ENCODE results near the gene PCNX3.

Gene PCNX3

GRCh38 chr11:65641297-65642013, 25.9 kb downstream of the PCNX3 start:
- no peak for DNase-seq

DNA sequence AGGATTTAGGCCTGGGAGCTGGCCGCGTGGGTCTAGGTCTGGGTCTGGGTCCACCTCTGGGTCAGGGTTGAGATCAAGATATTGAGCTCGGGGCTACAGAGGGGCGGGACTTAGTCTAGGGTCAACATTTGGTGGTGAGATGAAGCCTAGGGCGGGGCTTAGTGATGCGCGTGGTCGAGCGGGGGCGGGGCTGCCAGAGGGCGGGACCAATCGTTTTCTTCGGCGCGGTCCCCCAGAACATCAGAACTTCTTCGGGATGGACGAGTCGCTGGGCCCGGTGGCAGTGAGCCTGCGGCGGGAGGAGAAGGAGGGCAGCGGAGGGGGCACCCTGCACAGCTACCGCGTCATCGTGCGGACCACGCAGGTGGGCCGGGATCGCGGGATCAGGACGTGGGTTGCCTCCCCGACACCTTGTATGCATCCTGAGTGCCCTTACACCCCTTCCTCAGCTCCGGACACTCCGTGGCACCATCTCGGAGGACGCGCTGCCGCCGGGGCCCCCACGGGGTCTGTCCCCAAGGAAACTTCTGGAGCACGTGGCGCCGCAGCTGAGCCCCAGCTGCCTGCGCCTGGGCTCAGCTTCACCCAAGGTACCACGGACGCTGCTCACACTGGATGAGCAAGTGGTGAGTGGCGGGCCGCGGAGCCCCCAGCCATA, 26.6 kb downstream of the PCNX3 start:
- DNase-seq: no peak

- no peak for DNase-seq
These were observed 28.4 kb downstream of the PCNX3 start for GRCh38 chr11:65643971-65644370.

DNA sequence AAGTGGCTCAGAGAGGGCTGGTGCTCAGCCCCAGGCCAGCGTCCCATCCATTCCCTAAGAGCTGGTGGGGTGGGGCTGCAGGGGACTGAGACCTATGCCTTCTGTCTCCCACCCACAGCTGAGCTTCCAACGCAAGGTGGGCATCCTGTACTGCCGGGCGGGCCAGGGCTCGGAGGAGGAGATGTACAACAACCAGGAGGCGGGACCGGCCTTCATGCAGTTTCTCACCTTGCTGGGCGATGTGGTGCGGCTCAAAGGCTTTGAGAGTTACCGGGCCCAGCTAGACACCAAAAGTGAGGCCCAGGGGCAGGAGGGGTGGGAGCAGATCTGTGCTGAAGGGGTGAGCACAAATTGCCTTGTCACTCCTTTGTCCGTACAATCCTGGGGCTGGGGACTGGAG, 29.3 kb downstream of the PCNX3 start:
- DNase-seq: no peak

- no peak for DNase-seq
These were observed 30.1 kb downstream of the PCNX3 start for GRCh38 chr11:65645710-65646109.

- no peak for DNase-seq
These were observed 30.8 kb downstream of the PCNX3 start for GRCh38 chr11:65646288-65646957.

- peak; percentile 22 for DNase-seq
These were observed 31.6 kb downstream of the PCNX3 start for GRCh38 chr11:65646958-65647701.

GRCh38 chr11:65648997-65649493, 33.5 kb downstream of the PCNX3 start:
- DNase-seq: no peak

DNA sequence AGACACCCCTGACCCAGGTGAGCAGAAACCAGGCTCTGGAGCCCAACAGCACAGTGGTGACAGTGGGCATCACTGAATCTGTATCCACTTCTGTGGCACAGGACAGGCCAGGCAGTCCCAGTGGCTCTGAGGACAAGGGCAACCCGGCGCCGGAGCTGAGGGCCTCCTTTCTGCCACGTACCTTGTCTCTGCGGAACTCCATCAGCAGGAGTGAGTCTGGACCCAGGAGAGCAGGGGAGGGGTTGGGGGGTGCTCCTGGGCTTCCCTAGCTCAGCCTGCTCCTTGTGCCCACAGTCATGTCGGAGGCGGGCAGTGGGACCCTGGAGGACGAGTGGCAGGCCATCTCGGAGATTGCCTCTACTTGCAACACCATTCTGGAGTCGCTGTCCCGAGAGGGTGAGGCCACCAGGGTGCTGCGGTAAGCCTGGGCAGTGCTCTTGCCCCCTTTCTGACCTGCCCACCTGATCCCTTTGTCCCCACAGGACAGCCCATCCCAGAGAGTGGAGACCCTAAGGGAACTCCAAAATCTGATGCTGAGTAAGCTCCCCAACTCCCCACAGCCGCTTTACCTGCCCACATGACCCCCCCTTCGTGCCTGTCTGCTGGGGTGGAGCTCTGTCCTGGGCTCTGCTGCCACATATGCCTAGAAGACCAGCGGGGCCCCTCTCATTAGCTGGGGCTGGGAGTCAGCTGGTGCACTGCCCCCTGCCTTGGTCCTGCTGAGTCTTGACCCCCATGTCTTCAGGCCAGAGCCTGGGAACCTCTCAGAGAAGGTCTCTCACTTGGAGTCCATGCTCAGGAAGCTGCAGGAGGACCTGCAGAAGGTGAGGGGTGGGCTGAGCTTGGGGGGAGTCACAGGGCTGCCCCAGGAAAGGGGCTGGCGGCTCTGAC, 34.3 kb downstream of the PCNX3 start:
- DNase-seq: no peak

GRCh38 chr11:65650547-65651338, 35.2 kb downstream of the PCNX3 start:
- no peak for DNase-seq

DNA sequence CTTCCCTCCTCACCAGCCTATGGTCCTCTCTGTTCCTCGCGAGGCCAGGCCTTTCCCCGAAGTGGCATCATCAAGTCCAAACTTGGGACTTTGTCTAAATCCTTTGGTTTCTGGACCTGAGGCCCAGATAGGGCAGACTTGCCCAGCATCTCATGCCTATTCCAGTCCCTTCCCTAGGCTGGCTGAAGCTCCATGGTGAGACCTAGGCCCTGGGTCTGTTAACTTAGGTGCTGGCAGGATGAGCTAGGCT, 35.7 kb downstream of the PCNX3 start:
- no peak for DNase-seq

DNA sequence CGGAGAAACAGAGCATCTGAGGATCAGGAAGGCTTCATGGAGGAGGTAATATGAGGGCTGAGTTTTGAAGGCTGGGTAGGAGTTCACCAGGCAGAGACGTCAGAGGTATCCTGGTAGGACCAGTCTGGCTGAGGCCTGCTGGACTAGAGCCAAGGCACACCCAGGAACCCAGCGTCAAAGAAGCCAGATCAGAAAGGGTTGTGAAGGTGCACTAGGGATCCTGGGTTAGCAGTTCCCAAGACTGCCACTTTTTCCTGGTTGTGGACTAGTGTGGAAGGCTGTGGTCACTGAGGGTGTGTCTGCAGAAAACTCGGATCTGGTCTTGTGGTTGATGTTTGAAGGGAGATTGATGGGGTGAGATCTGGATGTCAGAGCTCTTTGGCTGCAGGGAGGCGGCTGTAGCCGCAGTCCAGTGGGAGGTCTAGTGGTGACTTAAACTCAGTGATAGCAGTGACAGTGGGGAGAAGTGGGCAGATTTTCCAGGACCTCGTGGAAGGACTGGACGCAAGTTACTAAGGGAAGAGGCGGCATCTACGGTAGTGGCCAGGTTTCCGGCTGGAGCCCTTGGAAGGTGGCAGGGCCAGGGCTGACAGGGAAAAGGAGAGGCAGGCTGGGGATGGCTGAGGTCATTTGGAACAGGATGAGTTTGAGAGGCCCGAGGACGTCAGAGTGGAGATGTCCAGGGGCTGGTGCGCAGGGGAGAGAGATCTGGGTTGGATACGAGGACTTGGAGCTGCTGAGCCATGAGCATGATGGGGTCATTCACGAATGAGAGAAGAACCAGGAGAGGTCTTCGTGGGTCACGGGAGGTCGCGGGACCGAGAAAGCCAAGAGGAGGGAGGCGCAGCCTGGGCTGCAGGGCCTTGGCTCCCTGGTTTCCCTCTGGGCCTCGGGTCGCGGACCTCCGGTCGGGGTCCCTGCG, 36.3 kb downstream of the PCNX3 start:
- no peak for DNase-seq

DNA sequence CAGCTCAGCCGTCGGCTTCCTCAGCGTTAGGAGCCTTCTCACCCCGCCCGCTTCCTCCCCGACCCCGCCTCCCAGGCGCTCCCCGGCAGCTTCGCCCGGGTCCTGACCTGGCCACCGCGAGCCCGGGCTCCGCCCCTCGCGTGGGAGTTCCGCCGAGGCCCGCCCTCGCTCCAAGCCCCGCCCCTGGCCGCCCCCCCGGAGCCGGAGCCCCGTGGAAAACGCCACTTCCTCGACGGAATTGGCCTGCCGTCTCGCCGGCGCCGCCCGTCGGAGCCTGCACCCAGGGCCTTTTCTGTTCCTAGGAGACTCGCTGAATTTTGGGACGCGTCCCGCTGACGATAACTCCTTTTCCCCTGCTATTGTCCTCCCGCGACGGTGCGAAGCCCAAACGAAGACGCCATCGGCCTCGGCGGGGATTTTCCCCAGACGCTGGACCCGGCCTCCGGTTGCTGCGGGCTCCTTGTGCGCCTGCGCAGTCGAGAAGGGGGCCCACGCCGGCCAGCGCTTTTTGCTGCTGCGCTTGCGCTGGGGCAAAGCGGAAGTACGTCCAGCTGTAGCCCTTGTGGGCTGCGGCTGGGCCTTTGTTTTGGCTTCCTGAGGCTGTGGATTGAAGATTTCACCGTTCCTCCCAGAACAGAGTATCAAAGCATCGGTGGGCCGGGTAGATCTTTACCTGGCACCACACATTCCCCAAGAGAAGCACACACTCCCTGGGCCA, 37.1 kb downstream of the PCNX3 start:
- DNase-seq: peak; percentile 91

DNA sequence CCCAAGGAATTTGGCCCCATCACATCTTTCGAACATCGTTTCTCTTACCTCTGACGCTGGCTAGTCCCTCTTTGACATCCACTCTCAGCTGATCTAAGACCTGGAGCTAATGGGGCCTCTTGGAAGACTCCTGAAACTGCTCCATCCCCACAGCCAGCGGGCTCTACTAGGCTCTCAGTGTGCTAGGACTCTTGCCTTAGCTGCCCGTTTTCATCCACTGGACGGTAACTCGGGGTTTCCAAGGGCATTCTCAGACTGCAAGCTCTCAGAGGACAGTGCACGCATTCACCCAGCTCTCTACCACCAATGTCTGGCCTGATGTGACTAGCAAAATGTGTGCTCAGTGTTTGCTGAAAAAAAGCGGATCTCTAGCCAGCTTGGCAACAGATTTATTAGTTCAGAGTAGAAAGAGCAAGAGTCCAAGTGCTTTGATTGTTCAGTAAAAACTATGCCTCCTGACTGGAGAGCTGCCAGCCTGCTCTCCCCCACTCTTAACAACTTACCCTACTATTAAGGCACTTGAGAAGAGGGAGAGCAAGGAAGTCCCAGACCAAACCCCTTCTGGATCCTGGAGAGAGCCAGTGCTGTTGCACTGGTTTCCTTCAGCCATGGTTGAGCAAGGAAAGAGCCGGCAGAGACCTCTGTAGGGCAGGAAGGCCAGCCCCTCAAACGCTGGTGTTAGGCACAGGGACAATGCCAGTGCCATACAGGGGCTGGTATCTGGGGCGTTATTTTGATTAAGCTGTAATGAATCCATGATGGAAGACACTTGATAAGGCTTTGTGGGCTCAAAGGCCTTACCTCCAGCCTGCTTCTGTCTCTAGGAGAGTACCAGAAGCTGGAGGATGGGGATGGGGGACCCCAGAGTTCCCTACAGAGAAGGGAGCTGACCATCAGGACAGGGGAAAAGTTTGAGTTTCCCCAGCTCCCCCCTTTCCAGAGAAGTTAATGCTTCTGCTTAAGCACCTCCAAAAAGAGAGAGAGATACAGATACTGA, 38.0 kb downstream of the PCNX3 start:
- no peak for DNase-seq

DNA sequence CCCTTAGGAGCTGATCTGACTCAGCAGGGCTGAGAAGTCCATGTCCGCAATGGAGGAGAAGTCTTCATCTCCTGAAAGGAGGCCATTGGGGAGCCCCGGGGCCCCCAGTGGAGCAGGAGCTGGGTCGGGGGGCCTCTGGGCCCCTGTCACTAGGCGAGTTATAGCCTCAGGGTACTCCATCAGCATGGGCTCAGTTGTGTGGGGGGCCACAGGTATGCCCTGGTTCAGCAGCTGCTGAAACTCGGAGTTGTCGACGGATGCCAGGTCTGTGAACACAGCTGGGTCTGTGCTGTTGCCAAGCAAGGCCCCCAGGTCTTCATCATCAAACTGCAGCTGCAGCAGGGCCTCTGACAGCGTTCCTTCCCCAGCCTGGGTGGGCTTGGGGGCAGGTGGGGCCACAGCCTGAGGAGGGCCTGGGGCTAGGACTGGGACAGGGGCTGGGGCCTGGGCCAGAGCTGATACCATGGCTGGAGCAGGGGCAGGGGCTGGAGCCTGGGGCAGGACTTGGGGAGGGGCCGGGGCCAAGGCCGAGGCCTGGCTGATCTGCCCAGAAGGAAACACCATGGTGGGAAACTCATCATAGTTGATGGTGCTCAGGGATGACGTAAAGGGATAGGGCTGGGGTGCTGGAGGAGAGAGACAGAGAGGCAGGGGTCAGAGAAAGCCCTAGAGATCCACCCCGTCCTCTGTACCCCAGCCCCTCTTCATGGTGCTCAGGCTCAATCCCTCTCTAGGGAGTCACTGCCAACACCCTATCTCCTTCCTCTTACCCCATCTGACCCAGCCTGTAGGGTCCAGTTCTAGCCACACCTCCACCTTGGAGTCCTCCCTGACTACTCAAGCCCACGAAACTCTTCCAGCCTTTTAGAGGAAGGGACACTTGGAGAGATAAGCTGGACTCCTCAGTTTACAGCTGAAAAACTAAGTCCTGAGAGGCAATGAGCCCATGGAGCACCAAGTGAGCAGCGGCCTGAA, 39.1 kb downstream of the PCNX3 start:
- no peak for DNase-seq

- DNase-seq: no peak
These were observed 40.2 kb downstream of the PCNX3 start for GRCh38 chr11:65655570-65656332.

All from NCI-H146 (cell line).